ENCODE results near the gene METTL18.

The METTL18 gene

DNA sequence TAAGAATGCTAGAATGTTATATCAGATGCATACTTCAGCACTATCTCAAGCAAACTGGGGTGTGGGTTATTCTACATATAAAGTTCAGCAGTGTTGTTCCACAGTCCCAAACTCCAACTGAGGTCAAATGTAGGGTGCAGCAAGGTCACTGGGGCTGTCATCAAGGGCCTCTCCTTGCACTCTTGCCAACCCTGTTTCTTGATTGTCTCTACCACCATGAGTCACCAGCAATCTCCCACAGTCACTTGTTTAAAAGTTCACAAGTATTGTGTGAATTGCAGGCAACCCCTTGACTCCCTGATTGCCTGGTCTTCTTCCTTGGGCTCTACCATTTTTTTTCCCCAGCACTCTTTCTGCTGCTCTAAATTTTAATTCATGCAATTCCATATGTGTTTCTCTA, 10.6 kb downstream of the METTL18 start:
- DNase-seq: no peak

DNA sequence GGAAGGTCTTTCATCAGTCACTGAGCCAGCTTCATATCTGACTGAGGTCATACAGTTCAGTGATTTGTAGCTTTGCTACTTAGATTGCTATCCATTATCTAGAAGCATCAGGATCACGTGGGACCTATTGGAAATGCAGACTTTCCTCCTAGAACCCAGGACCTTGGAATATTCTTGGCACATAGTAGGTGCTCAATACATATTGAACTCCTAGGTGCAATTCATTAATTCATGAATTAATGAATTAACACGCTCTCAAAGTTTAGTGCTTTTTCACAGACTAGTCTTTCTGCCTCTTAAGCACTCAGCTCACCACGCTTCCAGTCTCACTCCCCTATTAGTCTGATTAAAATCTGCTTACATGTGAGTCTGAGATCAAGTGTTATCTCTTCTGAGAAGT, 12.1 kb downstream of the METTL18 start:
- DNase-seq: no peak

DNA sequence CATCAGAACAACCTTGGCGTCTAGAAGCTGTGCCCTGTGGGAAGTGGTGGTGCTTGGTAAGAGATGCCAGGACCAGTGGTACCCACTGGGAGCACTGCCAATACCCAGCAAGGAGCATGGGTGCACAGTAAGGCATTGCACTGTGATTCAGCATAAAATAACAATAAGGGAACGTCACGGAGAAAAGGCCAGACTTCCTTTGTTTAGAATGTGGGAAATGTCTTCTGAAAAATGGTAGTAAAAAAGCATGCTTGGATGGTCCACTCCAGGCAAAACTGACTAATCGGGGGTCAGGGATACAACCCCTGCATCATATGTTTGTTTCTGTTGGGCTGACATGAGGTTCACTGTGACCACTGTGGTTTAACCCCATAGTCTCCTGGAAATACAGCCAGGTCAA, 14.7 kb downstream of the METTL18 start:
- peak; percentile 2 for DNase-seq

DNA sequence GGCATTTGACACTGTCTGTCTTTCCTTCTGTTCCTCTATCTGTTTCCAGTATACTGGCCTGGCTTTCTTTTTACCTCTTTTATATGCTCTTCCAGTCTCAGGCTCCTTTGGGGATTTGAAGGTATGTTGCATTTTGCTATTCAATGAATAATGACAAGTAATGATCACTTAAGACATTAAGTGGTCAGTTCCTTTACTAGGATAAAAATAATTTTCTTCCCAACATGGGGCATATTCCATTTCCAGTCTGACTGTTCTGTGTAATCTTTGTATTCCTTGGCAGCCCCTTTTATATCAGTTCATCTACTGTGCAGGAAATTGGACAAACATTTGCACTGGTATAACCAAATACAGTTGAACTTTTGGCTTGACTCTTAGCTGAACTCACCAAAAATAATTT, 15.6 kb downstream of the METTL18 start:
- DNase-seq: no peak

DNA sequence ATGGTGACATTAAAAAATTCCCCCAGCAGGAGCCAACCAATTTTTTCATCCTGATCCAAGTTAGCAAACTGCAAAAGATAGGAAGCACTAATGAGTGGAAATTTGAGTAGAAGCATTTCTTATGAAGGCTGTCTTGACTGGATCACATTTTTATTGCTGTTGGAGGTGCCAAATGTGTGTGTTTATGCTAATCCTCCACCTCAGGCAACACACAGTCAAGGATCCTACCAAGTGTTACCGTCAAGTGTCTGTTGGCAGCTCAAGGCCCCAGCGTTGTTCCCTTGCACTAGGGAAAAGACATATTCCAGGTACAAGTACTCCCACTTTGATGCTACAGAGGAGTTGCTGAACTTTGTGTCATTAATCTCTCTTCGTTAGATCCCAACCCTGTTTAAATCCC, 18.3 kb downstream of the METTL18 start:
- DNase-seq: no peak

DNA sequence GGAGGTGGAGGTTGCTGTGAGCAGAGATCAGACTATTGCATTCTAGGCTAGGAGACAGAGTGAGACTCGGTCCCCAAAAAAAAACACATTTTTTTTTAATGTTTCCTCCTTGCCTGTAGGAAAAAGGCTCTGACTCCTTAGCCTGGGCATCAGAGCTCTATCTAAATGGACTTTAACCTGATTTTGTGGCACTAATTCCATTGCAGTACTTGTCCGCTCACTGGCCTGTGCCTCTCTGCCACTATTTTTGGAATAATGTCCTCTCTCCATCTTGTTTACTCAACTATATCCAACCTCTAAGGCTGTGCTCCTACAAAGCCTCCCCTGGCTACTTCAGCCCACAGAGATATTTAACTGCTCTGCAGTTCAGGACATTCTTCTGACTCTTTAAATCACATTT, 26.5 kb downstream of the METTL18 start:
- no peak for DNase-seq

DNA sequence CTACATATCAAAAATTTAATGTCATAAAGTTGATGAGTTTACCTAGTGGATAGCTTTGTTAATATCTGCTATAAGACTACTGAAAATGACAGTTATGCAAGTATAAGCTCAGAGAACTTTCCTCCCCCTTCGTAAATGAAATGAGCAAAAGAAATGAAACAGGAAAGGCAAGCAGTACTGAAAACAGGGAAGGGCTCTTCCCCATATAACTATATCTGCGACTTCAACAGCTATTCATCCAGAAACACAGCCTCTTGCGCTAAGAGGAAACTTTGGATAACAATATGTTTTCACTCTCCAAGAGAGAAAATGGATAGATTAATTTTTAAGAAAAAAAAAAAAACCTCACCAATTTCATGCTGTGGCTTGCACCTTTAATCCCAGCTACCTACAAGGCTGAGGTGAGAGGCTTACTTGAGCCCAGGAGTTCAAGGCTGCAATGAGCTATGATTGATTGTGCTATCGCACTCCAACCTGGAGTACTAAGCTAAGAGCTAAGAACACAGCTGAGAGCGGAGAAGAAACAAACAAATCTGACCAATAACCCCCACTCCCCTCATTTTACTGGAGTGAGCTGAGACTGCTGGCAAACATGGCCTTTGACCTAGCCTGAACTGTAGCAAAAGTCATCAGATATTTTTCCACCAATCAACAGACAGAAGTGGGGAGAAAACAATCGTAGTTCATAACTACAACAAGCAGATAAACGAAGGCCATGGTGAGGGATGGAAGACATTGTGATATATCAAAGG, 29.0 kb downstream of the METTL18 start:
- no peak for DNase-seq

DNA sequence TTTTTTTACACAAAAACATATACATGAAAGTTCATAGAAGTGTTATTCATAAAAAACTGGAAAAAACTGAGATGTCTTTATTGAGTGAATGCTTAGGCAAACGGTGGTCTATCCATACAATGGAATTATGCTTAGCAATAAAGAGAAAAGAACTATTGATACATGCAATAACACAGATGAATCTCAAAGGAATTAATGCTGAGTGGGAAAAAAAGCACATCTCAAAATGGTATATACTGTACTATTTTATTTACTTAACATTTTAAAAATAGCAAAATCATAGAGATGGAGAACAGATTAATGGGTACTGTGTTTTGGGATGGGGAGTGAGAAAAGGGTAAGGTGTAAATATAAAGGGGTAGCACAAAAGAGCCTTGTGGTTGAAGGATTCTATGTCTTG, 29.8 kb downstream of the METTL18 start:
- no peak for DNase-seq

DNA sequence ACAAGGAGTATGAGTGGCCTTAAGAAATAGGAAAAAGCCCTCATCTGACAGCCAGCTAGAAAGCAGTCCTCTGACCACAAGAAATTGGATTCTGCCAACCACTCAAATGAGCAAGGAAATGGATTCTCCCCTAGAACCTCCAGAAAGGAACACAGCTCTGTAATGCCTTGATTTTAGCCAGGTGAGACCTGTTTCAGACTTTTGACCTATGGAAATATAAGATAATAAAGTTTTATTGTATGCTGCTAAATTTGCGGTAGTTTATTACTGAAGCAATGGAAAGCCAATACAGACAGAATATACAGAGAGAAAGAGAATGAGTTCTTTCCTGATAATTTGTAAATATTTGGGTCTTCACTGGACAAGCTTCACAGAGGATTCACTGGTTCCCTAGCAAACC, 32.0 kb downstream of the METTL18 start:
- DNase-seq: no peak

DNA sequence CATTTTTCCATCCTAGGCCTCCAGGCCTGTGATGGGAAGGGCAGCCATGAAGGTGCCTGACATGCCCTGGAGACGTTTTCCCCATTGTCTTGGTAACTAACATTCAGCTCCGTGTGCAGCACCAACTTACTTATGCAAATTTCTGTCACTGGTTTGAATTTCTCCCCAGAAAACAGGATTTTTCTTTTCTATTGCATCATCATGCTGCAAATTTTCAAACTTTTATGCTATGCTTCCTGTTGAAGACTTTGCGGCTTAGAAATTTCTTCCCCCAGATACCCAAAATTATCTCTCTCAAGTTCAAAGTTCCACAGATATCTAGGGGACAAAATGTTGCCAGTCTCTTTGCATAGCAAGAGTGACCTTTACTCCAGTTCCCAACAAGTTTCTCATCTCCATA, 35.7 kb downstream of the METTL18 start:
- DNase-seq: no peak

DNA sequence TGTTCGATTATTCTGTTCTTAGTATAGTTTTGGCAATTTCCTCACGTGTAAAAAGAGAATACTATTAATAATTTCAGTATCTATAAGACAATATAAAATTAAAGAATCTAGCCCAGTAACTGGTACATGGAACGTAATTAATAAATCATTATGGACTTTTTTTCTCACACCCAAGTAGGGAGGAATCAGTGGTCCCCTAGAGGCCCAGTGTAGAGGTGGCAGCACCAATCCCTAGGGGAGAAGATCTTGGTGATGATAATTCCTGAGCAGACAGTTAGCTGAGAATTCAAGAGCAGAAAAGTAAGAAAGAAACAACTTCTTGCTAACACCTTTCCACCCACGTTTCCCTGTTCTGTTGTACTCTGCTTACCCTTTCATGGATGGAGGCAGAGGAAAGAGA, 41.2 kb downstream of the METTL18 start:
- no peak for DNase-seq

DNA sequence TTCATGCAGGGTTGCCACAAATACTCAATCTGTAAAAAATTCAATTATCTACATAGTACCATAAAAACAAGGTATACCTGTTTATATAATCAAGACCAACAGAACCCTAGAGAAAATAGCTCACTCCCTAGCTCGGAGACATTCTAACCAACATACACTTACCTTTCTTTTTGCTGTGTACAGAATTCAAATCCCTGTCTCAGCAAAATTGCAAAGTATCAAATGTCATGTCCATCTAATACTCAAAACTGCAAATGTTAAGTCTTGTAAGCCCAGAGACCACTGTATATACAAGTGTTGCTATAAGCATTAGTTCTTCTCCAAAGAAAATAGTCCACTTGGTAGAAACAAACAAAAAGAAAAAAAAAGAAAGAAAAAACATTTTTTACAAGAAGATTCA, 44.7 kb downstream of the METTL18 start:
- DNase-seq: no peak

DNA sequence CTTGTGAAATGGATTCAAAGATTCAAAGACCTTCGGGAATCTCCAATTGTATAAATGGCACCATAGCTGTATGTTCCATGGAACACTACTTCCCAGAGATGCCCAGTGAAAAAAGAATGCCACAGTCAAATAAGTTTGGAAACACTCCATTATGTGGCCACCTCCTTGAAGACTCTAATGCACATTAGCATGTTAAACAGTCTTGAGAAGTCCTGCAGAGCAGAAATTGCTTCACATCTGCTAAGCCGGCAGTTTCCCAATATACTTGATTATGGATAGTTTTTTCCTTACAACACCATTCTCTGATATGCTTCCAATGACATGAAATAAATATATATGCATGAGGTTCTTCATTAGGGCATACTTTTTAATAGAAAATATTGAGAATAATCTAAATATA, 48.2 kb downstream of the METTL18 start:
- DNase-seq: no peak

DNA sequence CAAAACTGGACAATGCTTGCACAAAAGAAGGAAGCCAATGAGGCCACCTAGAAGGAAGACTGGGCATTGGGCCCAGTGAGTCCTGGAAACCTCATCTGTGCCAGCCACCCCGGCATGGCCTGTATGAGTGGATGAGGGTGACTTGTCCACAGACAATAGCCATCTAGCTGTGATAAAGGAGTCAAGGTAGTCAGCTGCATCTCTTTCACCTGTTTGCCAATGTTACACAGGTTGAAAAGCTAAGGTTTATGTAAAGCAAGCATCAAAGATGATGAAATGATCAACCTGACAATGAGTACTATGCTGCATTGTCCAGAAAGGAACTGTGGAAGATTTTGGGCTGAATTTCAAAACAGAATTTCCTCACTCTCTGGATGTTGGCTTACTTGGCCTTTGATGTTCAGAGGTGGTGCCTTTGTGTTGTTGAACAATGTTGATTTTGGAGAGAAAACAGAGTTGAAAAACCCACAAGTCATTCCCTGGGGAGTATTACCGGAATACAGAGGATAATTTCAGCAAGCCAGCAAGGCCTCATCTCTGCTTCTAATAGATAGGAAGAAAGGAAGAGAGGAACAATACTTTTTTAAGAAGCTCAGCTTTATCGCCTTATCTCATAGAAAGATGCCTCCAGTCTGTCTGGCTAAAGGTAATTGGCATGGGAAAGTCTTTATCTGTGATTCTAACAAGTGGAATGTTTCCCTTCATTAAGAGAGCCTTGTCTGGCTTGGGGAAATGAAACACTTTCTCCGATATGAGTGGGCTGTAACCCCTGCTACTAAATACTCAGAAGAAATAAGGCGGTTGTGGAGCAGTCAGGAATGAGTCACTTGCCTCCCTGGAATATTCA, 49.5 kb downstream of the METTL18 start:
- DNase-seq: peak; percentile 66

Data from fibroblast of upper back skin (primary cell).